B cell (primary cell): ENCODE measurements around the gene BPIFB3. TPM values are rescaled to one million over a fixed set of nuclear protein-coding genes. Genes with fewer than 3 reads are reported as not detected.

ENCODE experiments used
- ATAC-seq: fragments of 200-7000 bp; cut with Tn5 transposase; one replicate; pipeline ENCODE4 v1.10.0; 2021; ENCODE audit warnings: low read depth, mild to moderate bottlenecking, moderate number of reproducible peaks, moderate library complexity
- CTCF ChIA-PET: fragments of 350-600 bp; sonication (Branson Sonifier 250); formaldehyde crosslinking; loops from one replicate; lab custom pipeline; 2021; ENCODE audit warnings: antibody characterized with exemption, inconsistent platforms; lab: Charles Lee
- POLR2A ChIA-PET: fragments of 350-600 bp; sonication (Branson Sonifier 250); formaldehyde crosslinking; loops from one replicate; lab custom pipeline; 2021; ENCODE audit warnings: antibody characterized with exemption; lab: Charles Lee
- DNase-seq: peaks from one replicate; pipeline ENCODE4 v3.0.0; 2013
- H2AFZ ChIP-seq: 2 replicates; pipeline ENCODE4 v1.6.1; 2012; ENCODE audit warnings: mild to moderate bottlenecking, low read depth, low read length; ENCODE audit not compliant: insufficient read depth, poor library complexity, severe bottlenecking
- H3K27ac ChIP-seq, 2 donors: 1 replicate in 1 of 2; 2 replicates in 1 of 2; pipeline ENCODE4 v1.5.1; 2012 to 2013; ENCODE audit warnings: low read length in 2 of 2, mild to moderate bottlenecking in 2 of 2, moderate library complexity in 1 of 2
- H3K27me3 ChIP-seq, 4 experiments: fragments of 200-600 bp in 1 of 4; sonication (generic) in 1 of 4; replicated peaks in 1 of 4; 1 replicate in 2 of 4; 2 replicates in 2 of 4; pipeline versions ENCODE4 v1.6.1 to v1.7.0; 2013 to 2016; ENCODE audit warnings: low read length in 3 of 4, mild to moderate bottlenecking in 2 of 4, mixed read lengths in 1 of 4, moderate library complexity in 1 of 4; ENCODE audit not compliant: insufficient read depth in 4 of 4, control insufficient read depth in 3 of 4; ENCODE audit errors: control extremely low read depth in 1 of 4
- H3K36me3 ChIP-seq, 2 experiments: replicated peaks in 1 of 2; 1 replicate in 1 of 2; 2 replicates in 1 of 2; pipeline versions ENCODE4 v1.6.1 to v1.7.1; 2013; ENCODE audit warnings: low read length in 1 of 2; ENCODE audit not compliant: insufficient read depth in 2 of 2, control insufficient read depth in 1 of 2; ENCODE audit errors: control extremely low read depth in 1 of 2, extremely low read depth in 1 of 2
- H3K4me1 ChIP-seq, 2 donors: fragments of 200-600 bp in 1 of 2; sonication (generic) in 1 of 2; 1 replicate in 1 of 2; 2 replicates in 1 of 2; pipeline versions ENCODE4 v1.5.1 to v1.6.1; 2013 to 2017; ENCODE audit warnings: low read length in 2 of 2; ENCODE audit not compliant: control insufficient read depth in 2 of 2, insufficient read depth in 2 of 2
- H3K4me2 ChIP-seq: replicated peaks from 2 replicates; pipeline ENCODE3; 2012; ENCODE audit warnings: mild to moderate bottlenecking, low read depth, low read length; ENCODE audit not compliant: poor library complexity, severe bottlenecking
- H3K4me3 ChIP-seq, 5 experiments: fragments of 200-600 bp in 1 of 5; sonication (generic) in 1 of 5; 1 replicate in 3 of 5; 2 replicates in 2 of 5; pipeline versions ENCODE4 v1.5.1 to v1.7.0; 2011 to 2016; ENCODE audit warnings: low read length in 4 of 5, mild to moderate bottlenecking in 4 of 5, low read depth in 2 of 5, control low read depth in 1 of 5, moderate library complexity in 1 of 5; ENCODE audit not compliant: insufficient read depth in 1 of 5; ENCODE audit errors: control extremely low read depth in 1 of 5, extremely low read depth in 1 of 5
- H3K79me2 ChIP-seq: fragments of 200-600 bp; sonication (generic); one replicate; pipeline ENCODE4 v1.6.0; 2016; ENCODE audit warnings: low read length; ENCODE audit not compliant: control insufficient read depth, insufficient read depth
- H3K9ac ChIP-seq: fragments of 200-600 bp; sonication (generic); 2 replicates; pipeline ENCODE4 v1.6.1; 2017; ENCODE audit warnings: mild to moderate bottlenecking, low read length, moderate library complexity
- H3K9me3 ChIP-seq, 3 donors: one replicate each; pipeline versions ENCODE4 v1.6.1 to v1.7.1; 2013; ENCODE audit warnings: low read length in 2 of 3; ENCODE audit not compliant: control insufficient read depth in 2 of 3, insufficient read depth in 1 of 3; ENCODE audit errors: control extremely low read depth in 1 of 3
- H4K20me1 ChIP-seq: 2 replicates; pipeline ENCODE4 v1.6.0; 2012; ENCODE audit warnings: mild to moderate bottlenecking, low read length; ENCODE audit not compliant: insufficient read depth, control insufficient read depth, poor library complexity, severe bottlenecking
- H3K27ac Mint-ChIP-seq: one replicate; pipeline ENCODE4 v1.8.0; 2021; ENCODE audit warnings: mixed read lengths
- H3K27me3 Mint-ChIP-seq: one replicate; pipeline ENCODE4 v1.8.0; 2021; ENCODE audit warnings: mixed read lengths
- H3K4me1 Mint-ChIP-seq: one replicate; pipeline ENCODE4 v1.8.0; 2021; ENCODE audit warnings: mixed read lengths
- H3K4me3 Mint-ChIP-seq: one replicate; pipeline ENCODE4 v1.8.0; 2021; ENCODE audit warnings: mixed read lengths
- H3K9me3 Mint-ChIP-seq: one replicate; pipeline ENCODE4 v1.8.0; 2022; ENCODE audit warnings: mixed read lengths; ENCODE audit not compliant: insufficient read depth
- EZH2 ChIP-seq: IDR thresholded peaks from 2 replicates; pipeline ENCODE4 v1.6.1; 2012; ENCODE audit warnings: borderline replicate concordance, low read depth, mild to moderate bottlenecking, moderate library complexity, low read length; ENCODE audit not compliant: insufficient read depth, poor library complexity, severe bottlenecking
- WGBS: methylation state at CpG from one replicate; pipeline ENCODE4 v1.1.5; 2013; ENCODE audit warnings: missing lambda C conversion rate; ENCODE audit not compliant: insufficient coverage; 5-methylcytosine and 5-hydroxymethylcytosine counted together
- intact Hi-C: fragments of 100-400 bp; cut with micrococcal nuclease; formaldehyde crosslinking; loops from one replicate; pipeline ENCODE4 v1.10.0; 2022
- polyA plus RNA-seq: library from polyadenylated mRNA; depleted of rRNA; stranded (reverse); fragments of >200 nt; gene quantifications from 2 replicates; pipeline ENCODE4 v1.2.3, GENCODE V29; 2012
- total RNA-seq, 2 donors: library from RNA; stranded (reverse); fragments of 120-200 nt in 1 of 2; gene quantifications; 1 replicate in 1 of 2; 2 replicates in 1 of 2; pipeline versions ENCODE4 v1.2.3 to v1.2.4, GENCODE V29; 2013 to 2022
- TF ChIP-seq, protein P1 (sequence below): fragments of 200-600 bp; IDR thresholded peaks from one replicate; pipeline ENCODE4 v1.8.0; 2022; ENCODE audit warnings: antibody characterized with exemption, mild to moderate bottlenecking

The BPIFB3 gene
- total and polyA plus RNA-seq, 2 donors (not counting 1 experiment from before 2014, with no cell fraction given) = not detected

- Histone ChIP-seq H3K4me3 (no peak overlapping the region), H3K27me3 (no peaks in the 10 kb centered on the region), H3K36me3 (no peaks in the 10 kb centered on the region), H3K9ac (no peak overlapping the region), H3K27ac (no peak overlapping the region), H4K20me1 (no peaks in the 10 kb centered on the region), H3K4me2 (no peak overlapping the region), H3K79me2 (no peaks in the 10 kb centered on the region), H3K9me3 (no peaks in the 10 kb centered on the region), H2AFZ (no peak overlapping the region), H3K4me1 (no peaks in the 10 kb centered on the region)
- intact Hi-C loops = no loop called here
- Mint-ChIP-seq H3K4me3 (no peak overlapping the region), H3K27ac (no peak overlapping the region), H3K27me3 (peaks cover 3% of the 10 kb centered on the region), H3K9me3 (no peaks in the 10 kb centered on the region), H3K4me1 (no peaks in the 10 kb centered on the region)
- CTCF ChIA-PET = no interaction called here
- TF ChIP-seq, protein P1, sequence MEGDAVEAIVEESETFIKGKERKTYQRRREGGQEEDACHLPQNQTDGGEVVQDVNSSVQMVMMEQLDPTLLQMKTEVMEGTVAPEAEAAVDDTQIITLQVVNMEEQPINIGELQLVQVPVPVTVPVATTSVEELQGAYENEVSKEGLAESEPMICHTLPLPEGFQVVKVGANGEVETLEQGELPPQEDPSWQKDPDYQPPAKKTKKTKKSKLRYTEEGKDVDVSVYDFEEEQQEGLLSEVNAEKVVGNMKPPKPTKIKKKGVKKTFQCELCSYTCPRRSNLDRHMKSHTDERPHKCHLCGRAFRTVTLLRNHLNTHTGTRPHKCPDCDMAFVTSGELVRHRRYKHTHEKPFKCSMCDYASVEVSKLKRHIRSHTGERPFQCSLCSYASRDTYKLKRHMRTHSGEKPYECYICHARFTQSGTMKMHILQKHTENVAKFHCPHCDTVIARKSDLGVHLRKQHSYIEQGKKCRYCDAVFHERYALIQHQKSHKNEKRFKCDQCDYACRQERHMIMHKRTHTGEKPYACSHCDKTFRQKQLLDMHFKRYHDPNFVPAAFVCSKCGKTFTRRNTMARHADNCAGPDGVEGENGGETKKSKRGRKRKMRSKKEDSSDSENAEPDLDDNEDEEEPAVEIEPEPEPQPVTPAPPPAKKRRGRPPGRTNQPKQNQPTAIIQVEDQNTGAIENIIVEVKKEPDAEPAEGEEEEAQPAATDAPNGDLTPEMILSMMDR = no peak
- TF ChIP-seq EZH2 = no peak
- POLR2A ChIA-PET = no interaction called here
- ATAC-seq (no peak), DNase-seq (no peak)
- 89% methylated on average over 9 of the region's 9 CpGs for WGBS
Observed at GRCh38 chr20:33065785-33066184, 12.1 kb downstream of the BPIFB3 start.

DNA sequence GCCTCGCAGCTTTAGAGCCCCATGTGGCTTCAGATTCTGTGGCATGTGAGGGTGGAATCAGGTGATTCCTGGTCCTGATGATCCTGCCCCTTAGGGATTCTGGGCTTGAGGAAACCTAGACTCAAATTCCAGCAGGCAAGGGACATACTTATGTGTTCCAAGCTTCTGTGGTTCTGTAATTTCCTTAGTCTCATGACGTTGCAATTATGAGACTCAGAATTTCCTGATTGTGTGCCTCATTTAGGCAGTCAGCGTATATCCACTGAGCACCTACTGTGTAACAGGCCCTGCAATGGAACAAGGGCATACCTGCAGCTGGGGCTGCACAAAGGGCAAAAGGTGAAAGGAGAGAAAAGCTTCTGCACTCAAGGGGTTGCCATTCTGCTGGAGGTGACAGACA, 14.1 kb downstream of the BPIFB3 start:
- Histone ChIP-seq H3K79me2 (no peaks in the 10 kb centered on the region), H3K27me3 (no peaks in the 10 kb centered on the region), H2AFZ (no peak overlapping the region), H3K27ac (no peak overlapping the region), H3K9me3 (no peaks in the 10 kb centered on the region), H3K4me1 (no peaks in the 10 kb centered on the region), H3K4me3 (no peak overlapping the region), H4K20me1 (no peaks in the 10 kb centered on the region), H3K36me3 (no peaks in the 10 kb centered on the region), H3K4me2 (no peak overlapping the region), H3K9ac (no peak overlapping the region)
- intact Hi-C loops = no loop called here
- H3K27ac Mint-ChIP-seq = no peak overlapping the region
- ATAC-seq (no peak), DNase-seq (no peak)
- no peaks in the 10 kb centered on the region for H3K9me3 Mint-ChIP-seq
- H3K27me3 Mint-ChIP-seq = peaks cover 4% of the 10 kb centered on the region
- WGBS = 74% methylated on average over 3 of the region's 3 CpGs
- no peak overlapping the region for H3K4me3 Mint-ChIP-seq
- no peaks in the 10 kb centered on the region for H3K4me1 Mint-ChIP-seq
- TF ChIP-seq EZH2 = no peak
- TF ChIP-seq, protein P1 = no peak
- ChIA-PET POLR2A (no interaction called here), CTCF (interaction anchor here (1.1 kb wide), 1 partner anchor 165 kb away, joined by 3 read pairs; no protein-coding TSS in a partner anchor)
